HL-60 (cell line): Measurements from ENCODE around the gene AVP.

Experiments
- POLR2AphosphoS5 ChIP-seq: IDR thresholded peaks from 2 replicates; pipeline ENCODE4 v1.6.1; 2012; ENCODE audit warnings: low read depth
- TF ChIP-seq, protein P1 (sequence below): IDR thresholded peaks from one replicate; pipeline ENCODE4 v1.5.1; 2011; ENCODE audit warnings: low read length, control low read depth, inconsistent platforms; ENCODE audit not compliant: insufficient read depth

DNA sequence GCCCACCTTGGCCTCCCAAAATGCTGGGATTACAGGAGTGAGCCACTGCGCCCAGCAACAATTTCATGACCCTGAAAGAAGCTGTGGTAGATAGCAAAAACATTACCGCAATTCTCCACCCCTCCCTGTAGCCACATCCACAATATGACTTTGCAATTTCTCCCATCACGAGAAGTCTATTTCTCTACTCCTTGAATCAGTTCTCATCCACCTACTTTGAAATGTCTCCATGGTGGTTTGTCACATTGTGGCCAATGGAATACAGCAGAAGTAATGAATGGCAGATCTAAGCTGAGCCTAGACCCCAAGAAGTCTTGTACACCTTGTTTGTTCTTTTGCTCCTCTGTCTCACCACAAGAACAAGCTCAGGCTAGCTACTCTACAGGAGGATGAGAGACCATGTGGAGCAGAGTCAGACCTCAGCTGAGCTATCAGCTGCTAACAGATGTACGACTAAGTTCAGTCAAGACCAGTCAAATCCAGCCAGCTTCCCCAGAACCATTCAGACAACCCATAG, 6.8 kb downstream of the AVP start:
- TF ChIP-seq, protein P1, sequence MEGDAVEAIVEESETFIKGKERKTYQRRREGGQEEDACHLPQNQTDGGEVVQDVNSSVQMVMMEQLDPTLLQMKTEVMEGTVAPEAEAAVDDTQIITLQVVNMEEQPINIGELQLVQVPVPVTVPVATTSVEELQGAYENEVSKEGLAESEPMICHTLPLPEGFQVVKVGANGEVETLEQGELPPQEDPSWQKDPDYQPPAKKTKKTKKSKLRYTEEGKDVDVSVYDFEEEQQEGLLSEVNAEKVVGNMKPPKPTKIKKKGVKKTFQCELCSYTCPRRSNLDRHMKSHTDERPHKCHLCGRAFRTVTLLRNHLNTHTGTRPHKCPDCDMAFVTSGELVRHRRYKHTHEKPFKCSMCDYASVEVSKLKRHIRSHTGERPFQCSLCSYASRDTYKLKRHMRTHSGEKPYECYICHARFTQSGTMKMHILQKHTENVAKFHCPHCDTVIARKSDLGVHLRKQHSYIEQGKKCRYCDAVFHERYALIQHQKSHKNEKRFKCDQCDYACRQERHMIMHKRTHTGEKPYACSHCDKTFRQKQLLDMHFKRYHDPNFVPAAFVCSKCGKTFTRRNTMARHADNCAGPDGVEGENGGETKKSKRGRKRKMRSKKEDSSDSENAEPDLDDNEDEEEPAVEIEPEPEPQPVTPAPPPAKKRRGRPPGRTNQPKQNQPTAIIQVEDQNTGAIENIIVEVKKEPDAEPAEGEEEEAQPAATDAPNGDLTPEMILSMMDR = no peak
- no peak for TF ChIP-seq POLR2AphosphoS5
